Myometrial cell (primary cell): Measurements from ENCODE around the gene RASAL1. TPM values are rescaled to one million over a fixed set of nuclear protein-coding genes. Genes with fewer than 3 reads are reported as not detected.

Experiments
- total RNA-seq: library from RNA; depleted of rRNA; stranded (reverse); fragments of >200 nt; gene quantifications from 2 replicates; pipeline ENCODE4 v1.2.3, GENCODE V29; 2015

The RASAL1 gene
- not detected in 2 replicates for total RNA-seq

GRCh38 chr12:113135178-113136127 lies at the start of gene RASAL1:
TSS of gene RASAL1 (minus strand) at chr12:113135761. CDS start at chr12:113135462, 299 bp downstream.

GRCh38 chr12:113149361-113150150 lies 14.0 kb upstream of the RASAL1 start, which contains the start of gene CFAP73:
TSS of gene CFAP73 (plus strand) at chr12:113149724. CDS start at chr12:113149858, 134 bp downstream.

GRCh38 chr12:113056631-113057488 lies 78.7 kb downstream of the RASAL1 start, which contains the start of gene DTX1:
TSS of gene DTX1 (plus strand) at chr12:113056730. CDS start at chr12:113058193, 1,463 bp downstream.

Other genes with a start within 250 kb of the RASAL1 start
- 0.18 TPM in 1 of 2 replicates, not detected in the other for gene OAS1, start 228.8 kb downstream of the RASAL1 start, total RNA-seq
- gene OAS3, start 197.3 kb downstream of the RASAL1 start, total RNA-seq: 20.2 TPM in 2 replicates
- gene OAS2, start 157.2 kb downstream of the RASAL1 start, total RNA-seq: 1.2 and 3.2 TPM in 2 replicates
- not detected in 2 replicates for gene DTX1, start 79.0 kb downstream of the RASAL1 start, total RNA-seq
- not detected in 2 replicates for gene CFAP73, start 14.0 kb upstream of the RASAL1 start, total RNA-seq
- 87.4 and 108 TPM in 2 replicates for gene DDX54, start 49.7 kb upstream of the RASAL1 start, total RNA-seq
- 24.5 and 34.9 TPM in 2 replicates for gene RITA1, start 50.0 kb upstream of the RASAL1 start, total RNA-seq
- 16.7 and 19.0 TPM in 2 replicates for gene TPCN1, start 85.7 kb upstream of the RASAL1 start, total RNA-seq
- gene SLC8B1, start 199.3 kb upstream of the RASAL1 start, total RNA-seq: 23.0 and 41.8 TPM in 2 replicates
- 33.5 and 38.3 TPM in 2 replicates for gene PLBD2, start 222.8 kb upstream of the RASAL1 start, total RNA-seq